HG03378 (cell line): ENCODE results near the gene BCL2.
"Not testable (repeated sequence)": the region's sequence is repeated elsewhere in the genome, so short reads cannot be mapped to it uniquely, and the experiment has no call there.

Experiments
- ATAC-seq: cut with Tn5 transposase; IDR thresholded peaks from one replicate; pipeline ENCODE4 v1.9.1; 2021; ENCODE audit warnings: mild to moderate bottlenecking, moderate library complexity; ENCODE audit not compliant: unreplicated experiment

BCL2 gene

DNA sequence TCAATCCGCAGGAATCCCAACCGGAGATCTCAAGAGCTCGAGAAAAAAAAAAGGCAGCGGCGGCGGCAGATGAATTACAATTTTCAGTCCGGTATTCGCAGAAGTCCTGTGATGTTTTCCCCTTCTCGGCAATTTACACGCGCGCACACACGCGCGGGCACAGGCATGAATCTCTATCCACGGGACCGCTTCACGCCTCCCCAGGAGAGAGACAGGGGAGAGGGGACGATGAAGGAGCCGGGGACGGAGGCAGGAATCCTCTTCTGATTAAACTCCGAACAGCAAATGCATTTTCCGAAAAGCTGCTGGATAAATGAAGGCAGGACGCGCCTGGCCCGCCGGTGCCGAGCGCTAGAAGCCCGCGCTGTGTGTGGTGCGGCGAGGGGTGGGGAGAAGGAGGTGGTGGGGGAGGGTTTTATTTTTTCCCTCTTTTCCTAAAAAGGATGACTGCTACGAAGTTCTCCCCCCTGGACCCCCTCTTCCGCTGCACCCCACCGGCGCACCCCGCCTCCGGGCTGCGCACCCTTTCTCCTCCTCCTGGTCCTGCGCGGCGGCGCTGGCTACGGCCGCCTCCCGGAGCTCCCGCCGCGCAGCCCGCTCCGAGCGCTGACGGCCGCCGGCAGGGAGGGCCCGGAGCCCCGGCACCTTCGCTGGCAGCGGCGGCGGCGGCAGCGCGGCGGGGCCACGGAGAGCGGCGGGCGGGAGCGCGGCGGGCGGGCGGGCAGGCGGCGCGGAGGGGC, at the start of gene BCL2:
TSS of gene BCL2 (minus strand) at position 387 of the 740 bp plus-strand sequence.
- no peak for ATAC-seq

GRCh38 chr18:63368611-63369010, 49.0 kb upstream of the BCL2 start:
- no peak for ATAC-seq

GRCh38 chr18:63367053-63367953, 47.7 kb upstream of the BCL2 start, which contains the start of gene KDSR:
KDSR (minus strand) TSS chr18:63367206; CDS start chr18:63367118, 88 bp downstream.
- peak; percentile 80 for ATAC-seq

GRCh38 chr18:63366213-63367052, 46.9 kb upstream of the BCL2 start:
- peak; percentile 26 for ATAC-seq

- peak; percentile 8 for ATAC-seq
These were observed 46.3 kb upstream of the BCL2 start for GRCh38 chr18:63365876-63366212.

DNA sequence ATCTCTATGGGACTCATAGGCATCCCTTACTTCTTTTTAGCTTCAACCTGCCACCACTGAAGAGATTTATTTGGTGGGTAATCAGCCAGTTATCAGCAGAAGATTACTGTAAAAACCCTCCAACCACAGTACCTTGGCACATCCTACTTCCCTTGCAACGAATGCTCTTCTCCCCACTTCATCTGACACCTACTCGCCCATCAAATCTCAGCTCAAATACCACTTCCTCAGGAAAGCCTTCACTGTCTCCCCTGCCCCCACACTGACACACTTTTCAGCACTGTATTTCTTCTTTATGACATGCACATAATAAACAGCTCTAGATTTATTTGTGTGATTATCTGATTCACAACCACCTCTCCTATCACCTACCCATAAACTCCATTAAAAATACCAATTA, 44.4 kb upstream of the BCL2 start:
- no peak for ATAC-seq

GRCh38 chr18:63363420-63363819, 43.9 kb upstream of the BCL2 start:
- not testable (repeated sequence) for ATAC-seq

DNA sequence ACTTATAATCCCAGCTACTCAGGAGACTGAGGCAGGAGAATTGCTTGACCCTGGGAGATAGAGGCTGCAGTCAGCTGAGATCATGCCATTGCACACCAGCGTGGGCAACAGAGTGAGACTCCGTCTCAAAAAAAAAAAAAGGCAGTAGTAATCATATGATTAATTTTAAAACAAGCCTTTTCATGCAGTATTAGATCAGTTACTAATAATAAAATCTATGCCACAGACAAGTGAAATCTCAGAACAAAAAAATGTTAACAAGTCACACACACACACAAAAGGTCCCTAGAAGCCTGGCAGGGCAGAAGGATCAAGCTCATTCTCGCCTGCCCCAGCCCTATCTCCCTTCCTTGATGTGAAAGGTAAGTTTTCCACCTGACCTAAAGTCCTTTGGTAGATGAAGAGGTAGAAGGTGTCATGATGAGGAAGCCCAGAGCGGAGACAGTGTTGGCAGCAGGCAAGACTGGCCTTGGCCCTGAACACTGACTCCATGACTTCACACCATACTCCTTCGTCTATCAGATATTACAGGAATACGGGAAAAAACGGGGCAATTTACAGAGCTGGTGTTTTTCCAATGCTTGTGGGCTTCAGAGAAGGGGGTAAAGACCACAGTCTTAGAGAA, 36.8 kb upstream of the BCL2 start:
- ATAC-seq, result no peak

DNA sequence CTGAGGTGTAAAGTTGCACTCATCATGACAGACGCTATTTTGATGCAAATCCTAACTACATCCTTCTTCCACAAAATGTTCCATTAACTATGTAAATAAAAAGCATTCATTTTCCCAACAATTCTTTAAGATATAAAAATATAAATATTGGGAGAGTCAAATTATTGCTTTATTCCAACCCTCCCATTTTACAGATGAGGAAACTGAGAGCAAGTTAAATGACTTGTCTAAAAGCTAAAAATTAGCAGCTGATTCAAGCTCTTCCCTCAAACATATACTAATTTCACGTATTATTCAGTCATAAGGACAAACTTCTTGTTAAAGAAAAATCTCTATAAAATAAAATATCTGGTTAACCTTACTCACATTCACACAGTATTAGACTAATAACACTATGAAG, 30.7 kb upstream of the BCL2 start:
- ATAC-seq, result no peak

- no peak for ATAC-seq
These were observed 29.1 kb upstream of the BCL2 start for GRCh38 chr18:63348508-63349136.

- no peak for ATAC-seq
These were observed 27.1 kb upstream of the BCL2 start for GRCh38 chr18:63346480-63347183.

DNA sequence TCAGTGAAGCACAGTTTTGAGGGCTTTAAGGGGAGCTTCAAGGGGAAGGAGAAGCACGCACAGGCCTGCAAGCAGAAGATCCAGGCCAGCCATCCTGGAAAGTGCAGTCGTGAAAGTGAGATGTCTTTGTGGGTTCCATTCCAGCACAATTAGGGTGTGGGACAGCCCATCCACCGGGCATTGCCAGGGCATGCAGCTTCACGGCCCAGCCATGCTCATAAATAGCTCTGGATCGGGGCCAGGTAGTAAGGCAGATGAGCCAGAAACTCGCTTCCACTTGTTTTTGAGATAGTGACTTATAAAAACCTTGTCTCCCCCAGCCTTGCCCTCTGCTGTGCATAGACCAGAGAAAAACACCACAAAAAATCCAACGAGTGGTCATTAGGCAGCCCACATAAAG, 26.5 kb upstream of the BCL2 start:
- ATAC-seq, result no peak

- no peak for ATAC-seq
These were observed 25.3 kb upstream of the BCL2 start for GRCh38 chr18:63344918-63345317.

DNA sequence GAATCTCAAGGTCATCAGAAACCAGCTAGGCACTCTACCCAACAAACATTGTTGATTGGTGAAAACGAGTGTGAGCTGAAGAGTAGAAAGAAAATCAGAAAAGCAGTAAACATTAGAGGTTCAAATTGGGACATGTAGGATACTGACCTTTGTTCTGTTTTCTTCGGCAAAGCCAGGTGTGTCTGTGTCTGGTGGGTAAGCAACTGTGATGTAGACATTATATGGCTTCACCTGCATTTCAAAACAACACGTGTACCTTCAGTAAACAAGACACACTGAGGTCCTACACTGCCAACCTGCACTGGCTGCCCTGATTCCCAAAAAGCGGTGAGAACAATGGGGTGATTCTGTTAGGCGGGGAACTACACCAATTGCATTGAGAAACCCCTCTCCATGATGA, 24.7 kb upstream of the BCL2 start:
- no peak for ATAC-seq

GRCh38 chr18:63342206-63342605, 22.6 kb upstream of the BCL2 start:
- no peak for ATAC-seq

DNA sequence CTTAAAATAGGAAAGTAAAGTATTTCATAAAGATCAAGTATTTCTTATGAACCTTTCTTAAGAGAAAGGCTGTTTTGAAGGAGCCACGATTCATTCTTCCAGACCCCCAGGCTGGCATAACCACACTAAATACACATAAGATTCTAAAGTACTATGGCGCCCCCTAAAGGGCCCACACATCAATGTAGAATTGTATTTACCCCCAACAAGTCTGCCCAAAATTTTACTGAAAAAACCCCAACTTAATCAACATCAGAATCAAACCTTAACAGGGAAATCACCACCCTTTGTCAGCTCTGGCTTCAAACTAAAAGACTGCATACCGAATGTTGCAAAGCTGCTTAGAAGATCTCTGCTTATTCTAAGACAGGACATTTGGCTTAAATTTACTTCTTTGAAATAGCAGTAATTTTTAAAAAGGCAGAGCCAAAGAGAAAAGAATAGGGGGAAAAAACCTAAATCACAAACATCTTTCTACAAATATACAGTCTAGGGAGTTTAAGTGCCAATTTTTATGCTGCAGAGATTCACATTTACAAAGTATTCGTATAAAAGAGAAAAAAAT, 20.4 kb upstream of the BCL2 start:
- no peak for ATAC-seq

DNA sequence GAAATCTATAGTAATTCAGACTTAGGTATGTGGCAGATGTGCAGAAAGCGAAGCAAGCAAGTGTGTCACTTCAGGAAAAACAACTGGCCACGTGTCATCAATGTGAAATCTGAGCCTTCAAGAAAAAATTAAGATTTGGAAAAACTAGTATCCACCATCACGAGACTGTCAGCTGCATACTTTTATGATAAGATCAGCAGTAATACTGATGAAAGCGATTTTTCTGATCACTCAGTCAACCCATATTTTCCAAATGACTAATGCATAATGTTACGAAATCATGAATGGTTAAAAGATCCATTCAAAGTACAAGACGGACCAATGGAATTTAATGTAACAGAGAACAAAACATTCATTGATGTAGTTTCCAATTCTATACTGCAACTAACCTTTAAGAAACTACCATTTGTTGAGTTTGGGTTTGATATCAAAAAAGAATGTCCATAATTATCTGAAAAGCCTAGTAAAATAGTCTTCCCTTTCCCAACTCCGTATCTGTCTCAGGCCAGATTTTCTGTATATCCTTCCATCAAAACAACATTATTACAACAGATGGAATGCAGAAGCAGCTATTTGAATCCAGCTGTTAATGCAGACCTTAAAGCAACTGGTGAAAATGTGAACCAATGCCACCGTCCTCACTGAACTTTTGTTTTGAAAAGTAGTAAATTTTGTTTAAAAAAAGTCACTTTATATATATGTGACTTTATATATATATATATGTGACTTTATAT, 17.0 kb upstream of the BCL2 start:
- no peak for ATAC-seq

GRCh38 chr18:63331105-63331504, 11.5 kb upstream of the BCL2 start:
- no peak for ATAC-seq
